Left lung (tissue), 14 donors: ENCODE measurements around the gene TMEM170A. TPM values are rescaled to one million over a fixed set of nuclear protein-coding genes. Genes with fewer than 3 reads are reported as not detected.

Experiments
- ATAC-seq: fragments of 200-7000 bp; cut with Tn5 transposase; one replicate; pipeline ENCODE4 v1.9.1; 2020; ENCODE audit warnings: moderate library complexity
- DNase-seq, 4 donors: peaks; one replicate each; pipeline ENCODE4 v3.0.0-alpha.2; 2013 to 2020
- H3K27ac ChIP-seq, 2 donors: fragments of 200-600 bp; sonication (generic) in 1 of 2; one replicate each; pipeline versions ENCODE4 v1.5.0 to v1.8.0; 2020 to 2021
- H3K27me3 ChIP-seq, 2 donors: fragments of 200-600 bp; sonication (generic) in 1 of 2; one replicate each; pipeline versions ENCODE4 v1.5.0 to v1.8.0; 2020 to 2021
- H3K36me3 ChIP-seq, 2 donors: fragments of 200-600 bp; sonication (generic) in 1 of 2; one replicate each; pipeline versions ENCODE4 v1.5.0 to v1.8.0; 2020 to 2021
- H3K4me1 ChIP-seq, 2 donors: fragments of 200-600 bp; one replicate each; pipeline ENCODE4 v1.8.0; 2021
- H3K4me3 ChIP-seq, 2 donors: fragments of 200-600 bp; sonication (generic) in 1 of 2; one replicate each; pipeline versions ENCODE4 v1.5.0 to v1.8.0; 2020 to 2021; ENCODE audit warnings: mild to moderate bottlenecking in 1 of 2
- H3K9me3 ChIP-seq, 2 donors: fragments of 200-600 bp; sonication (generic) in 1 of 2; one replicate each; pipeline versions ENCODE4 v1.5.0 to v1.8.0; 2020 to 2021
- intact Hi-C, 2 donors: fragments of 100-400 bp; cut with DNase I; formaldehyde crosslinking; loops; one replicate each; pipeline versions ENCODE4 v1.11.2 to v1.14.2; 2022
- long read RNA-seq, 12 donors: library from polyadenylated mRNA in 2 of 12; unstranded in 2 of 12; transcript quantifications; one replicate each; pipeline ENCODE4 v2.0.0 and lab custom pipeline, GENCODE V29; 2019 to 2026
- polyA plus RNA-seq, 6 donors: library from polyadenylated mRNA; unstranded; fragments of 120-200 nt; gene quantifications; one replicate each; pipeline ENCODE4 v1.2.1, GENCODE V29; 2013; ENCODE audit not compliant: insufficient read length in 6 of 6
- total RNA-seq, 2 donors: library from RNA; stranded (reverse); fragmentation: NEBNext Ultra II Directional; extraction: Animal tissue kit (Norgen Biotek cat#: 25700); gene quantifications; one replicate each; pipeline ENCODE4 v1.2.1, GENCODE V29; 2021
- TF ChIP-seq, protein P1 (sequence below), 2 donors: fragments of 200-600 bp; sonication (generic) in 1 of 2; IDR thresholded peaks; one replicate each; pipeline versions ENCODE4 v1.5.0 to v1.8.0; 2021; ENCODE audit warnings: antibody characterized with exemption in 2 of 2
- donor health status: DM: no; HTN: yes; CAD: no.
- donor health status: DM: no; HTN: no; CAD: no.

The TMEM170A gene
- total RNA-seq (10 to 100 TPM; 20.2 to 30.9 TPM), polyA plus RNA-seq (10 to 100 TPM; 29.9 to 40.1 (median 36.0) TPM)
- long read RNA-seq, donor 1, full-length matches to known transcripts = 16 of 16 reads
- long read RNA-seq, donor 1, partial matches to known transcripts = 0 of 16 reads
- long read RNA-seq, donor 1, other reads (novel, unspliced or antisense) = 0 of 16 reads
- long read RNA-seq, donor 2, full-length matches to known transcripts = 6 of 13 reads
- long read RNA-seq, donor 2, partial matches to known transcripts = 0 of 13 reads
- long read RNA-seq, donor 2, other reads (novel, unspliced or antisense) = 7 of 13 reads
- long read RNA-seq, donor 3, full-length matches to known transcripts = 3 of 3 reads
- long read RNA-seq, donor 3, partial matches to known transcripts = 0 of 3 reads
- long read RNA-seq, donor 3, other reads (novel, unspliced or antisense) = 0 of 3 reads
- long read RNA-seq, donor 4, full-length matches to known transcripts = 10 of 13 reads
- long read RNA-seq, donor 4, partial matches to known transcripts = 0 of 13 reads
- long read RNA-seq, donor 4, other reads (novel, unspliced or antisense) = 3 of 13 reads
- long read RNA-seq, donor 5, full-length matches to known transcripts = 1 of 6 reads
- long read RNA-seq, donor 5, partial matches to known transcripts = 5 of 6 reads
- long read RNA-seq, donor 5, other reads (novel, unspliced or antisense) = 0 of 6 reads
- long read RNA-seq, donor 6, full-length matches to known transcripts = 5 of 5 reads
- long read RNA-seq, donor 6, partial matches to known transcripts = 0 of 5 reads
- long read RNA-seq, donor 6, other reads (novel, unspliced or antisense) = 0 of 5 reads
- long read RNA-seq, donor 7, partial matches to known transcripts = 0 of 1 reads
- long read RNA-seq, donor 7, other reads (novel, unspliced or antisense) = 0 of 1 reads
- long read RNA-seq, donor 8, full-length matches to known transcripts = 12 of 31 reads
- long read RNA-seq, donor 8, partial matches to known transcripts = 19 of 31 reads
- long read RNA-seq, donor 8, other reads (novel, unspliced or antisense) = 0 of 31 reads
- long read RNA-seq, donor 9, partial matches to known transcripts = 0 of 1 reads
- long read RNA-seq, donor 9, other reads (novel, unspliced or antisense) = 0 of 1 reads
- long read RNA-seq, donor 10, full-length matches to known transcripts = 7 of 8 reads
- long read RNA-seq, donor 10, partial matches to known transcripts = 0 of 8 reads
- long read RNA-seq, donor 10, other reads (novel, unspliced or antisense) = 1 of 8 reads
- long read RNA-seq, donor 11 = 0 reads
- long read RNA-seq, donor 12, partial matches to known transcripts = 0 of 4 reads
- long read RNA-seq, donor 12, other reads (novel, unspliced or antisense) = 0 of 4 reads

DNA sequence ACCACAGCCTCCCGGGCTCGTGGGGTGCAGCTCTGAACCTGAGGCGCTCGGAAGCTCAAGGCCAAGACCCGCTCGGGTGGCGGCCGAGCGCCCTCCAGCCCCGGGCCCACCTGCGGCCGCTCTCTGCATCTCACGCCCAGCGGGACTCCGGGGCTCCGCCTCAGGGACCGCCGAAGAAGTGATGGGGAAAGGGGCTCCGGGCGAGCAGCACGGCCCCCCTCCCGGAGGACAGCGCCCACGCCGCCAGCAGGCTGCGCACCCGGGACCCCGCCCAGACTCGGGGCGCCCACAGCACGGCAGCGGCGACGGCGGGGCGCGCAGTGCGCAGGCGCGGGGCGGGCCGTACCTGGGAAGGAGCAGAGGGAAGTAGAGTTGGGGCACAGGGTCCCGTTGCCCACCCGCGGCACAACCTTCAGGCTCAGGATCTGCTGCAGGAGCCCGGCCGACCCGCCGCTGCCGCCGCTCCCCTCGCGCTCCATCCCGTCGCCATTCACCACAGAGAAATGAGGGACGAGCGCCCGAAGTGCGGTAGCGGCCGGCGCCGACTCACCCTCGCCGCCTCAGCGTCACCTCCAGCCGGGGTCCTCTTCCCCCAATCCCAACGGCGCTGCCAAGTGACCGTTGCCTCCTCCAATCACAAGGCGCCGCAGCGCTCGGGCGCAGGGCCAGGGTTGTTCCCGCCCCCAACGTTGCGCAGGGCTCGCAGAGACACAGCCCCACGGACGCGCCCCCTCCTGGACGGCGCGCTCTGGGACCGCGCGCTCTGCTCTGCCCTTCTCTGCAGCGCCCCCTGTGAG, at the start of gene TMEM170A:
TSS of gene TMEM170A (minus strand) at position 568 of the 797 bp plus-strand sequence. CDS start at position 479, 89 bp downstream.
- intact Hi-C loops = no loop called here

DNA sequence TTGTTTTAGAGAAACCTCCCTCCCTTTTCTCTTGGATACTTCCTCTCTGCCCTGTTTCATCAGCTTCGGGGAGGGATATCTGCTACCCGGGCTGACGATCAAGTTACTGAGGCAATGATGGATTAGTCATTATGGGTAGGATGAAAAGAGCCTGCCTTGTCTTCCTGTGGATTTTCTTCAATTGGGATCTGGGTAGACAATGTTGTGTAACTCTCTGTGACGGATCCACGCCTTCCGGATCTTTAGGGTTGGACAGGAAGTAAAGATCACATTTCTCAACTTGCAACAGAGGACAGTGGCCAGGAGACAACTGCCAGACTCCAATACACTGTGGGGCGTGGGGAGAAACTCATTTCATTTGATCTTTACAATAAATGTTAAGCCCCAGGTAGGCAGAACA, 42.1 kb upstream of the TMEM170A start:
- Histone ChIP-seq H3K36me3 (no peaks in the 10 kb centered on the region), H3K27ac (peak overlapping the region in 1 of 2 donors; percentile 57), H3K9me3 (no peaks in the 10 kb centered on the region), H3K4me1 (peaks cover 0 to 14% of the 10 kb centered on the region in 2 donors), H3K27me3 (no peaks in the 10 kb centered on the region), H3K4me3 (no peak overlapping the region)
- intact Hi-C loops = no loop called here
- DNase-seq (peak in 1 of 4 donors; percentile 47), ATAC-seq (peak; percentile 72)
- TF ChIP-seq, protein P1, sequence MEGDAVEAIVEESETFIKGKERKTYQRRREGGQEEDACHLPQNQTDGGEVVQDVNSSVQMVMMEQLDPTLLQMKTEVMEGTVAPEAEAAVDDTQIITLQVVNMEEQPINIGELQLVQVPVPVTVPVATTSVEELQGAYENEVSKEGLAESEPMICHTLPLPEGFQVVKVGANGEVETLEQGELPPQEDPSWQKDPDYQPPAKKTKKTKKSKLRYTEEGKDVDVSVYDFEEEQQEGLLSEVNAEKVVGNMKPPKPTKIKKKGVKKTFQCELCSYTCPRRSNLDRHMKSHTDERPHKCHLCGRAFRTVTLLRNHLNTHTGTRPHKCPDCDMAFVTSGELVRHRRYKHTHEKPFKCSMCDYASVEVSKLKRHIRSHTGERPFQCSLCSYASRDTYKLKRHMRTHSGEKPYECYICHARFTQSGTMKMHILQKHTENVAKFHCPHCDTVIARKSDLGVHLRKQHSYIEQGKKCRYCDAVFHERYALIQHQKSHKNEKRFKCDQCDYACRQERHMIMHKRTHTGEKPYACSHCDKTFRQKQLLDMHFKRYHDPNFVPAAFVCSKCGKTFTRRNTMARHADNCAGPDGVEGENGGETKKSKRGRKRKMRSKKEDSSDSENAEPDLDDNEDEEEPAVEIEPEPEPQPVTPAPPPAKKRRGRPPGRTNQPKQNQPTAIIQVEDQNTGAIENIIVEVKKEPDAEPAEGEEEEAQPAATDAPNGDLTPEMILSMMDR (IDR thresholded peaks at IDR 0.05) = no peak

More for the DNA sequence above, at the start of gene TMEM170A:
- Histone ChIP-seq H3K9me3 (no peaks in the 10 kb centered on the region), H3K27me3 (no peaks in the 10 kb centered on the region), H3K4me1 (peaks cover 7 to 37% of the 10 kb centered on the region in 2 donors), H3K27ac (peak within 1 kb of the TSS; percentile 95 to 99), H3K36me3 (no peaks in the 10 kb centered on the region), H3K4me3 (peak within 1 kb of the TSS; percentile 95 to 99)
- DNase-seq = peak; percentile 100
- TF ChIP-seq, protein P1 (IDR thresholded peaks at IDR 0.05) = peak; percentile 100
- peak; percentile 96 for ATAC-seq

GRCh38 chr16:75506107-75506506, 41.6 kb upstream of the TMEM170A start:
- H3K4me1 ChIP-seq = peaks cover 0 to 14% of the 10 kb centered on the region in 2 donors
- no peaks in the 10 kb centered on the region for H3K27me3 ChIP-seq
- ATAC-seq = no peak
- H3K4me3 ChIP-seq = no peak overlapping the region
- H3K9me3 ChIP-seq = no peaks in the 10 kb centered on the region
- H3K36me3 ChIP-seq = no peaks in the 10 kb centered on the region
- intact Hi-C loops = no loop called here
- H3K27ac ChIP-seq = peak overlapping the region in 1 of 2 donors; percentile 57
- TF ChIP-seq, protein P1 (IDR thresholded peaks at IDR 0.05) = no peak
- no peak for DNase-seq

DNA sequence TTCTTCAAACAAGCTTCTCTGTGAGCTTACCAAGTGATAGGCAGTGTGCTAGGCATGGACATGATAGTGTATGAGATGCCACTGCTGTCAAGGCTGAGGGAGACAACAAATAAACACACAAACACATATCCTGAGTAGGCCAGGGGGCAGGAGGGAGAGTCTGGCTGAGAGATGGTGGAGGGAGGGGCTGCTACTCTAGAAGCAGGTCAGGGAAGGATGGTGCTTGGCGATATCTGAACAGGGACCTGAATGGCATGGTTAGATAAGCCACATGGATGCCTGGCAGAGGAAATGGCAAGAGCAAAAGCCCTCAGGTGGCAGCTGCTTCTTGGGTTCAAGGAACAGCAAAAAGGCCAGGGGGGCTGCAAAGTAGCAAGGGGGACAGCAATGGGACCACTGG, 39.3 kb upstream of the TMEM170A start:
- TF ChIP-seq, protein P1 (IDR thresholded peaks at IDR 0.05) = no peak
- Histone ChIP-seq H3K4me1 (peaks cover 0 to 14% of the 10 kb centered on the region in 2 donors), H3K36me3 (no peaks in the 10 kb centered on the region), H3K4me3 (no peak overlapping the region), H3K27me3 (no peaks in the 10 kb centered on the region), H3K9me3 (no peaks in the 10 kb centered on the region), H3K27ac (no peak overlapping the region)
- ATAC-seq (no peak), DNase-seq (no peak)
- intact Hi-C loops = no loop called here
